Stimulated activated CD4-positive, alpha-beta T cell treated with anti-CD3 and anti-CD28 coated beads, Interleukin-4, amount 100 ng/mL, for 4 hours (primary cell): ENCODE measurements around the gene SP110.
"Not testable (repeated sequence)": the region's sequence is repeated elsewhere in the genome, so short reads cannot be mapped to it uniquely, and the experiment has no call there.

Experiments used
- DNase-seq, 2 experiments: peaks; one replicate each; pipeline ENCODE4 v3.0.0-alpha.2; 2020

SP110 gene

DNA sequence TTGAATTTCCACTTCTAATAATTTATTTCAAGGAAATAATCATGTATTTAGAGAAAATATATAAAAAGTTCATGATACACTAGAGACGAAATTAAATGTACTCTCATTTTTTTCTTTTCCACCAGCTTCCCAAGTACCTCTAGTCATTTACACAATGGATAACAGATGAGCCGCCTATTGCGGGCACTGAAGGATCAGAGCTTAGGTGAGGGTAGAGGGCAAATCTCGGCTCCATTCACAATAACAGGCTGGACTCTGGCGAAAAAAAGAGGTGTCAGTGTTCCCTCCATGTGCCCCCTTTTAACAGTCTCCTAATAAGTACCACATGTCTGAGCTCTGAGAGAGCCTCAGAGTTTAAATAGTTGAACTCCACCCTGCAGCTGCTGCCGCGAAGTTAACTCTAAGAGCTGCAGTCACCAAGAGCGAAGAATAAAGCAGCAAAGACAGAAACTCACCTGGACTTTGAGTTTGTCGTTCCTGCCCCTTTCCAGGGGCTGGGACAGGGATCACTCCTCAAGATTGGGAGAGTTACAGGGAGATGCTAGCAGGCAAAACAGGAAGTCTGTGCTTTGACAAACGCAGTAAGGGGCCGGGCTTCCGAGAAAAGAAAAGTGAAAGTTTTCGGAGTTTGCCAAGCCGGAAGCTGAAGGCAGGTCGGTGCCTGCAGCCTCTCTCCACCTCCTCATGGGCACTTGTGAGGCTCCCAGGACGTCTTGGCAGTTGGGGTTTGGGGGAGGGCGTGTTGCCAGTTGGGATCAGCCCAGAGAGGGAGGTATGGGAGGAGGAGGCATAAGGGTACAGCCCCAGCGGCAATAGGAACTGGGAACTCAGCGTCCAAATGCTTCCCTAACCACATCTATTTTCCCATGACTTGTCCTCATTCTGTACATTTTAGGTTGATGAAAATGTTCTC is at the start of gene SP110:
SP110 (minus strand) TSS at position 566 of the 913 bp plus-strand sequence. CDS start 3,057 bp downstream, outside the sequence.
- peak; percentile 61 to 86 for DNase-seq

GRCh38 chr2:230268606-230269243 is 48.9 kb upstream of the SP110 start:
- no peak for DNase-seq

DNA sequence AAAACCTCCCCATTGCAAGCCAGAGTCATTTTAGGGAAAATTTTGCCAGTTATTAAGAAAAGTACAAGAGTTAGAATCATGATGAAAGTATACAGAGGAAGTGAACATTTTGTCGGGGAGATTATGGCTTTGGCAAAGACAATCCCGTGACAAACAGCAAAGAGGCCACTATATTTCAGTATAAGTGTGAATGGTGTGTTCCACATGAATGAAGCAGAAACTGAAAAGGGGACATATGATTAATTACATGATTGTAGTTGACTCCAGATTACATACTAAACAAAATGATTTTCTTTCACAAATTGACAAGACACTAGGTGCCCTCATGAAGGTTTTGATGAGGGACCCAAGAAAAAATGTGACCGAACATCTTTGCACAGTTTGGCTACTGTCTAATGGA is 47.8 kb upstream of the SP110 start:
- no peak for DNase-seq

- DNase-seq = no peak
Observed at GRCh38 chr2:230267059-230267458, 47.3 kb upstream of the SP110 start.

- DNase-seq = no peak
Observed at GRCh38 chr2:230266638-230267037, 46.9 kb upstream of the SP110 start.

DNA sequence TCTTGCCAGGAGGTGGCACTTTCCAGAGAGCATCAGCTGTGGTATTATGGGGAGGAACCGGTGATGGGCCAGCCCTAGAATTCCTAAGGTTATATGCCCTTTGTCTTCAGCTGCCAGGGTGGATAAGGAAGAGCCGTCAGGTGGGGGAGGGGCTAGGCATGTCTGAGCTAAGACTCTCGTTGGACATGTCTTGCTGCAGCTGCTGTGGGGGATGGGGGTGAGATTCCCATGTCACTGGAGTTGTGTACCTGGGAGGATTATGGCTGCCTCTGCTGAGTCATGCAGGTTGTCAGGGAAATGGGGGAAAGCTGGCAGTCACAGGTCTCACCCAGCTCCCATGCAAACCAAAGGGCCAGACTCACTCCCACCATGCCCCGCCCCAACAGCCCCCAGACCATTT is 45.2 kb upstream of the SP110 start:
- not testable (repeated sequence) for DNase-seq

- no peak for DNase-seq
Observed at GRCh38 chr2:230262246-230262645, 42.5 kb upstream of the SP110 start.

DNA sequence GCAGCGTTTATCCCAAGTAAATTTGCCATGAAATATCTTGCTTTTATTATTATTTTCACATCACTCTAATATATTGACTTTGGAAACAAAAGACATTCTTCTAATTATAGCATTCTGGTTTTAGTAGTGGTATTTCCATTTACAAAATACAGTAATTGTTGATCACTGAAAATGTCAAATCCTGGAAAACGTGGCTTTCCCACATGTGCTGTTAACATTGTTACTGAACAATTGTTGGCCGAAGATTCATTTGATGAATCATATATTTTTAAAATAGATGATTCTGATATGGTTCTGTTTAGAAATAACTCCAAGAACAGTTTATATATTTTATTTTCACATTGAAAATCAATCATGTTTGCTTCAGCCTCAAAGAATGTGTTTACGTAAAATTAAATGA is 38.7 kb upstream of the SP110 start:
- no peak for DNase-seq

- no peak for DNase-seq
Observed at GRCh38 chr2:230256733-230257332, 37.0 kb upstream of the SP110 start.

GRCh38 chr2:230254152-230254881 is 34.5 kb upstream of the SP110 start:
- no peak for DNase-seq

GRCh38 chr2:230250231-230250630 is 30.4 kb upstream of the SP110 start:
- no peak for DNase-seq

- DNase-seq = no peak
Observed at GRCh38 chr2:230246206-230246605, 26.4 kb upstream of the SP110 start.

DNA sequence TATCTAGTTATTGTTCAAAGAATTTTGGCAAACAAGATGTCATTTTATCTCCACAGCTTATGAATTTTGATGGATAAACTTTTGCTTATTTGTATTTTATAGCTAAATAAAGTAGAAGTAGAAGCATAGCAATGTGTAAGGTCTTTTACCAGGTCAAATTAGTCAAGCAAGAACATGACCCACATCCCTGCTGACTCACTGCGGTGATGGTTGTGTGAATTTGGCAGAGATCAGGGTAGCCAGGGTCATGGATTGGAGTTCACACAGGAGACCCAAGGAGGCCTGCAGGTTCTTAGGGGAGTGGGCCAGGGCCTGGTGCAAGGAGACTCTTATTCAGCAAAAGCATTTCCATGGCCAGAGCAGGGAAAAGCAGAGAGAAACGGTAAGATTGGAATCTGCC is 24.4 kb upstream of the SP110 start:
- DNase-seq = no peak

- no peak for DNase-seq
Observed at GRCh38 chr2:230234845-230235244, 15.1 kb upstream of the SP110 start.

GRCh38 chr2:230234122-230234722 is 14.4 kb upstream of the SP110 start:
- no peak for DNase-seq

GRCh38 chr2:230231251-230231650 is 11.5 kb upstream of the SP110 start:
- no peak for DNase-seq

DNA sequence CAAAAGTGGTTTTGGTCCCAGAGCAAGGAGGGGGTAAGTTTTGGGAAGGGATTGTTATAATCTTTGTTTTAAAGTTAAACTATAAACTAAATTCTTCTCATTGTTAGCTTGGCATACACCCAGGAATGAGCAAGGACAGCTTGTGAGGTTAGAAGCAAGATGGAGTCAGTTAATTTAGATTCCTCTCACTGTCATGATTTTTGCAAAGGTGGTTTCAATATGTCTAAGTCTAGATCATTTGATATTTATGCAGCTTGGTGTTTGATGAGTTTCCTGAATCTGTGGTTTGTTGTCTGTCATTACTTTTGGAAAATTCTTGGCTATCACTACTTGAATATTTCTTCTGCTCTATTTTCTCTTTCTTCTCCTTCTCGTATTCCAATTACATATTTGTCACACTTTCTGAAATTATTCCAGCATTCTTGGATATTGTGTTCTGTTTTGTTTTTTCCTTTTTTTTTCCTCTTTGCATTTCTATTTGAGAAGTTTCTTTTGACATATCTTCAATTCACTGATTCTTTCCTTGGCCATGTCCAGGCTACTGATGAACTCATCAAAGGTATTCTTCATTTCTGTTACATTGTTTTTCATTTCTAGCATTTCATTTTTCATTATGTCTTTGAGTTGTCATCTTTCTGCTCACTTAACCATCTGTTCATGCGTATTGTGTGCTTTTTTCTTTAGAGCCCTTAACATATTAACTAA is 10.9 kb upstream of the SP110 start:
- DNase-seq = no peak

GRCh38 chr2:230230087-230230486 is 10.3 kb upstream of the SP110 start:
- no peak for DNase-seq

DNA sequence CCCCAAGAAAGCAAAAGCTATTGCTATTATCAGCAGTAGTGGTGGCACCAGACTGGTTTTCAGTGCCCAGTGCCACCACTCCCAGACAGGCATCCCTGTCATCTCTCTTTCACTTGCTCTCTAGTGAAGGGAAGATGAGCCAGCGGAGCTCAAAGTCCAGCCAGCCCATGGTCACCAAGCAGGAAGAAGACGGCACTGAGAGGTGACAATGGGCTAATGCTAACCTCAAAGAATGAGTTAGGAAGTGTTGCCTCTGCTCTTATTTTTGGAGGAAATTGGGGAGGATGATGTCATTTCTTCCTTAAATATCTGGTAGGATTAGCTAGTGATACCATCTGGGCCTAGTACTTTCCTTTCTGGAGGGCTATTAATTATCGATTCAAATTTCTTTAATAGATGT is 7.4 kb upstream of the SP110 start:
- DNase-seq = no peak

DNA sequence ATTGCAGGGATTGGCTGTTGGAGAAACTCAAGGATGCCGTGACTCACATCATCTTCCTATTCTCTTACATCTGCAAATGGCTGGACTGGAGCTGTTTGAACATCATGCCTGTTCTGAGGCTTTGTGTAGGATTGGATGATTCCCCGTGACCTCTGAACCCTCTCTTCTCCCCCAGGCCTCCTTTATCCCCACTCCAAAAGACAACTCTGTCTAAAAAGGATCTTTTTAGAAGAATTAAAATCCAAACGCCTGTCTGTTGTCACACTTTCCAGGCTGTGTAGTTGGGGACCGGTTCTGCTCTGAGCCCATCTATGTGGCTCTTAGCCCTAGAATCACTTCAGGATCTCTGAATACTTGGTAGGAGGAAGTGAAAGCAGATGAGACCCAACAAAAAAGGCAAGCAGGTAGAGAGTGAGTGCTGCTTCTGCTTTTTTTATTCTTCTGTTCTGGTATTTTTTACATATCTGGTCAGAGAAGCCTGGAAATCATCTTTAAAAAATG is 6.3 kb upstream of the SP110 start:
- DNase-seq = no peak

DNA sequence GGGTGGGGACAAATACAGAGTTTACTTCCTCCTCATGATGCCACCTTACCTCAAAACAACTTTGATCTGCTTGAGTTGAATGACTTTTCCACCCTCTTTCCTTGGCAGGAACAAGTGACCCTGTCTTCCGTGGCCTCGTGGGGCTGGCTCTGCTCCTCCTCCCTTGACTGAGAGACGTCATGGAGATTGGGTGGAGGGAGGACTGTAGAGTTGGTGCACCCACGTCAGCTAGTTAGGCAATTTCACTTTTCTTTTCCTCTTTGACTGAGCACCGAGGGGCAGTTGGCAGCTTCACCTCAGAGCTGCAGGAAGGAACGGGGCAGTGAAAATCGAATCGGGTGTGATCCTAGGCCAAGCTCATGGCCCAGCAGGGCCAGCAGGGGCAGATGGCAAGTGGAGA is 5.7 kb upstream of the SP110 start, which contains the start of gene SP140:
SP140 (plus strand) TSS at position 251 of the 400 bp plus-strand sequence; CDS start at position 360, 109 bp downstream.
- peak; percentile 64 to 89 for DNase-seq

GRCh38 chr2:230224458-230224857 is 4.7 kb upstream of the SP110 start:
- DNase-seq = no peak
